Prostate gland (tissue), 2 donors: Measurements from ENCODE around the gene NAP1L4.

Experiments
- CTCF ChIP-seq, 4 experiments: fragments of 200-600 bp in 2 of 4; fragments of 450-650 bp in 2 of 4; sonication (generic) in 2 of 4; IDR thresholded peaks; 1 replicate in 3 of 4; 2 replicates in 1 of 4; pipeline ENCODE4 v1.5.1; 2016 to 2019; ENCODE audit warnings: antibody characterized with exemption in 4 of 4, mild to moderate bottlenecking in 2 of 4, moderate library complexity in 2 of 4
- POLR2A ChIP-seq: fragments of 450-650 bp; IDR thresholded peaks from one replicate; pipeline ENCODE4 v1.6.1; 2016; ENCODE audit warnings: antibody characterized with exemption, mild to moderate bottlenecking

GRCh38 chr11:2998073-2998850 lies 6.1 kb upstream of the NAP1L4 start:
- TF ChIP-seq POLR2A (no peak), CTCF (IDR thresholded peaks at IDR 0.05) (no peak)
